OCI-LY7 (cell line): ENCODE measurements around the gene MMP24OS. TPM values are rescaled to one million over a fixed set of nuclear protein-coding genes. Genes with fewer than 3 reads are reported as not detected.

Experiments
- BruUV-seq: library from RNA; stranded (reverse); fragments of 400-500 nt; replicated peaks from 2 replicates; lab custom pipeline; 2021; lab: Mats Ljungman, UMichigan
- CTCF ChIA-PET: fragments of 300-600 bp; sonication (Branson Sonifier 250); formaldehyde crosslinking; loops from one replicate; lab custom pipeline; 2022; ENCODE audit warnings: antibody characterized with exemption; ENCODE audit not compliant: unreplicated experiment; lab: Charles Lee
- POLR2A ChIA-PET: fragments of 300-600 bp; sonication (Branson Sonifier 250); formaldehyde crosslinking; loops from one replicate; lab custom pipeline; 2022; ENCODE audit warnings: antibody characterized with exemption; lab: Charles Lee
- DNase-seq: peaks from one replicate; pipeline ENCODE4 v3.0.0-alpha.2; 2015; ENCODE audit warnings: low spot score
- H2AFZ ChIP-seq: fragments of 200-600 bp; sonication (generic), shearing (Covaris generic); 2 replicates; pipeline ENCODE4 v1.6.1; 2014; ENCODE audit warnings: mild to moderate bottlenecking, antibody characterized with exemption, low read length, moderate library complexity
- H3K27ac ChIP-seq: fragments of 200-600 bp; sonication (generic); 2 replicates; pipeline ENCODE4 v1.5.1; 2014; ENCODE audit warnings: mixed run types, low read depth, mild to moderate bottlenecking, moderate library complexity, low read length, inconsistent platforms; ENCODE audit not compliant: poor library complexity, severe bottlenecking
- H3K36me3 ChIP-seq: fragments of 200-600 bp; sonication (generic); 2 replicates; pipeline ENCODE4 v1.6.1; 2014; ENCODE audit warnings: mild to moderate bottlenecking, antibody characterized with exemption, low read length, moderate library complexity, mixed read lengths; ENCODE audit not compliant: insufficient read depth
- H3K4me1 ChIP-seq: fragments of 200-600 bp; sonication (generic); 2 replicates; pipeline ENCODE4 v1.5.1; 2014; ENCODE audit warnings: mild to moderate bottlenecking, low read length; ENCODE audit not compliant: insufficient read depth, poor library complexity, severe bottlenecking
- H3K4me2 ChIP-seq: fragments of 200-600 bp; sonication (generic); 2 replicates; pipeline ENCODE4 v1.6.1; 2014; ENCODE audit warnings: mild to moderate bottlenecking, low read length
- H3K4me3 ChIP-seq: fragments of 200-600 bp; sonication (generic); 2 replicates; pipeline ENCODE4 v1.5.1; 2014; ENCODE audit warnings: mild to moderate bottlenecking, low read depth, low read length; ENCODE audit not compliant: poor library complexity, severe bottlenecking
- H3K79me2 ChIP-seq: fragments of 200-600 bp; sonication (generic); 2 replicates; pipeline ENCODE4 v1.6.1; 2016; ENCODE audit warnings: low read depth, mild to moderate bottlenecking, low read length, moderate library complexity, mixed read lengths; ENCODE audit not compliant: insufficient read depth
- H3K9me2 ChIP-seq: fragments of 200-600 bp; sonication (generic); 2 replicates; pipeline ENCODE4 v1.6.1; 2016; ENCODE audit warnings: mild to moderate bottlenecking, low read length, mixed read lengths; ENCODE audit not compliant: insufficient read depth
- H3K9me3 ChIP-seq: fragments of 200-600 bp; sonication (generic); 2 replicates; pipeline ENCODE4 v1.6.1; 2014; ENCODE audit warnings: mild to moderate bottlenecking, mixed run types, low read length, mixed read lengths
- H4K20me1 ChIP-seq: fragments of 200-600 bp; sonication (generic); 2 replicates; pipeline ENCODE4 v1.6.1; 2014; ENCODE audit warnings: mild to moderate bottlenecking, antibody characterized with exemption, low read length, moderate library complexity, mixed read lengths; ENCODE audit not compliant: insufficient read depth
- CTCF ChIP-seq: fragments of 200-600 bp; sonication (generic); conservative IDR thresholded peaks from 2 replicates; pipeline ENCODE4 v1.5.1; 2014; ENCODE audit warnings: mild to moderate bottlenecking, antibody characterized with exemption, low read length, moderate library complexity, mixed read lengths
- EZH2phosphoT487 ChIP-seq: fragments of 200-600 bp; sonication (generic); IDR thresholded peaks from 2 replicates; pipeline ENCODE4 v1.6.1; 2018; ENCODE audit warnings: low read depth, borderline replicate concordance, mild to moderate bottlenecking, mixed run types, antibody characterized with exemption, low read length, moderate library complexity, mixed read lengths
- intact Hi-C: fragments of 100-400 bp; cut with micrococcal nuclease; formaldehyde crosslinking; loops from one replicate; pipeline ENCODE4 v1.10.0; 2022; ENCODE audit not compliant: unreplicated experiment
- total RNA-seq, 2 experiments: library from RNA; depleted of rRNA in 1 of 2; stranded (reverse); fragments of >200 nt in 1 of 2; shearing (Covaris generic) in 1 of 2; gene quantifications; 2 replicates each; pipeline ENCODE4 v1.2.3, GENCODE V29; 2014 to 2022

Gene MMP24OS
- total RNA-seq, 2 experiments from 2014 or later = 14.8 to 44.6 TPM

- no peak overlapping the region for H3K4me2 ChIP-seq
- POLR2A ChIA-PET = interaction anchor here (2.2 kb wide), 1 partner anchor 10 kb away, joined by 8 read pairs; no protein-coding TSS in a partner anchor
- no peaks in the 10 kb centered on the region for H3K4me1 ChIP-seq
- H3K36me3 ChIP-seq = no peaks in the 10 kb centered on the region
- CTCF ChIA-PET = no interaction called here
- no peaks in the 10 kb centered on the region for H3K9me3 ChIP-seq
- H3K9me2 ChIP-seq = no peaks in the 10 kb centered on the region
- intact Hi-C loops = no loop called here
- no TSS peak for BruUV-seq
- no peak for TF ChIP-seq EZH2phosphoT487
- no peak for DNase-seq
- no peak overlapping the region for H3K4me3 ChIP-seq
- H3K27ac ChIP-seq = no peak overlapping the region
- H2AFZ ChIP-seq = no peak overlapping the region
- no peaks in the 10 kb centered on the region for H4K20me1 ChIP-seq
- H3K79me2 ChIP-seq = no peaks in the 10 kb centered on the region
These were observed 19.8 kb upstream of the MMP24OS start for GRCh38 chr20:35297740-35298139.

- Histone ChIP-seq H3K9me2 (no peaks in the 10 kb centered on the region), H4K20me1 (no peaks in the 10 kb centered on the region), H3K79me2 (no peaks in the 10 kb centered on the region), H3K27ac (no peak overlapping the region), H3K4me3 (no peak overlapping the region), H3K9me3 (no peaks in the 10 kb centered on the region), H2AFZ (no peak overlapping the region), H3K4me1 (no peaks in the 10 kb centered on the region), H3K36me3 (no peaks in the 10 kb centered on the region), H3K4me2 (no peak overlapping the region)
- intact Hi-C loops = no loop called here
- POLR2A ChIA-PET = interaction anchor here (2.2 kb wide), 1 partner anchor 10 kb away, joined by 8 read pairs; no protein-coding TSS in a partner anchor
- no peak for DNase-seq
- BruUV-seq = no TSS peak
- CTCF ChIA-PET = no interaction called here
- TF ChIP-seq CTCF (no peak), EZH2phosphoT487 (no peak)
These were observed 19.2 kb upstream of the MMP24OS start for GRCh38 chr20:35297155-35297554.

GRCh38 chr20:35296101-35296554, 18.2 kb upstream of the MMP24OS start:
- intact Hi-C loops = no loop called here
- H2AFZ ChIP-seq = no peak overlapping the region
- ChIA-PET POLR2A (no interaction called here), CTCF (no interaction called here)
- no peak for DNase-seq
- H3K9me2 ChIP-seq = no peaks in the 10 kb centered on the region
- no TSS peak for BruUV-seq
- H4K20me1 ChIP-seq = no peaks in the 10 kb centered on the region
- no peak overlapping the region for H3K4me2 ChIP-seq
- no peaks in the 10 kb centered on the region for H3K79me2 ChIP-seq
- TF ChIP-seq EZH2phosphoT487 (no peak), CTCF (no peak)
- H3K27ac ChIP-seq = no peak overlapping the region
- H3K9me3 ChIP-seq = no peaks in the 10 kb centered on the region
- H3K36me3 ChIP-seq = no peaks in the 10 kb centered on the region
- no peaks in the 10 kb centered on the region for H3K4me1 ChIP-seq
- no peak overlapping the region for H3K4me3 ChIP-seq
